Measurements from ENCODE around the gene HBB.

Gene HBB

DNA sequence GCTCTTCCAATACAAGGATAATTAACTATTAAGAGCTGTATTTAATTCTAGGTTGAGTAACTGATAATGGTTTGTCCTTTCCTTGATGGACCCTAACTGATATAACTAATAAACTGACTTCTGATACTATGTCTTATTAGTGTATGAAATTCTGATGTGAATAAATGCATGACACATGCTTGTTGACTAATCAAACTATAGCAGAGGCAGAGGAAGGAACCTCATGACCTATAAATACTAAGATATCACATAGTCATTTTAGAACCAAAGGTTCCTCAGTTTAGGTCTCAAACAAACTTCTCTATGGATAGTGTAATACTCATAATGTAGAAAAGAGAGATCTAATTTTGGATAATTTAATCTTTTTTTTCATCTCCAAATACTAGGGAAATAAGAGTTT, 12.2 kb upstream of the HBB start:
- TF ChIP-seq, protein P1, sequence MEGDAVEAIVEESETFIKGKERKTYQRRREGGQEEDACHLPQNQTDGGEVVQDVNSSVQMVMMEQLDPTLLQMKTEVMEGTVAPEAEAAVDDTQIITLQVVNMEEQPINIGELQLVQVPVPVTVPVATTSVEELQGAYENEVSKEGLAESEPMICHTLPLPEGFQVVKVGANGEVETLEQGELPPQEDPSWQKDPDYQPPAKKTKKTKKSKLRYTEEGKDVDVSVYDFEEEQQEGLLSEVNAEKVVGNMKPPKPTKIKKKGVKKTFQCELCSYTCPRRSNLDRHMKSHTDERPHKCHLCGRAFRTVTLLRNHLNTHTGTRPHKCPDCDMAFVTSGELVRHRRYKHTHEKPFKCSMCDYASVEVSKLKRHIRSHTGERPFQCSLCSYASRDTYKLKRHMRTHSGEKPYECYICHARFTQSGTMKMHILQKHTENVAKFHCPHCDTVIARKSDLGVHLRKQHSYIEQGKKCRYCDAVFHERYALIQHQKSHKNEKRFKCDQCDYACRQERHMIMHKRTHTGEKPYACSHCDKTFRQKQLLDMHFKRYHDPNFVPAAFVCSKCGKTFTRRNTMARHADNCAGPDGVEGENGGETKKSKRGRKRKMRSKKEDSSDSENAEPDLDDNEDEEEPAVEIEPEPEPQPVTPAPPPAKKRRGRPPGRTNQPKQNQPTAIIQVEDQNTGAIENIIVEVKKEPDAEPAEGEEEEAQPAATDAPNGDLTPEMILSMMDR (conservative IDR thresholded peaks at IDR 0.05; ENCODE audit: low read depth, low read length), result no peak
- H3K4me3 ChIP-seq (ENCODE audit: low read length), result no peak overlapping the region
- no peak for DNase-seq (ENCODE audit: low read depth)

- TF ChIP-seq, protein P1 (conservative IDR thresholded peaks at IDR 0.05; ENCODE audit: low read depth, low read length), result no peak
- no peak overlapping the region for H3K4me3 ChIP-seq (ENCODE audit: low read length)
- no peak for DNase-seq (ENCODE audit: low read depth)
These were observed 11.6 kb upstream of the HBB start for GRCh38 chr11:5238486-5238885.

DNA sequence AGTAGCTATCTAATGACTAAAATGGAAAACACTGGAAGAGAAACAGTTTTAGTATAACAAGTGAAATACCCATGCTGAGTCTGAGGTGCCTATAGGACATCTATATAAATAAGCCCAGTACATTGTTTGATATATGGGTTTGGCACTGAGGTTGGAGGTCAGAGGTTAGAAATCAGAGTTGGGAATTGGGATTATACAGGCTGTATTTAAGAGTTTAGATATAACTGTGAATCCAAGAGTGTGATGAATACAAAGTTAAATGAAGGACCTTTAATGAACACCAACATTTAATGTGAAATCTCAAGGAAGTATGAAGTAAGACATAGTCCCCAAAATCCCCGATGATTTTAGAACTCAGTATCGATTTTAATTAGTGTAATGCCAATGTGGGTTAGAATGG, 10.5 kb upstream of the HBB start:
- TF ChIP-seq, protein P1 (conservative IDR thresholded peaks at IDR 0.05; ENCODE audit: low read depth, low read length), result no peak
- DNase-seq (ENCODE audit: low read depth), result no peak
- H3K4me3 ChIP-seq (ENCODE audit: low read length), result no peak overlapping the region

GRCh38 chr11:5235364-5236095, 8.7 kb upstream of the HBB start:
- no peak overlapping the region for H3K4me3 ChIP-seq (ENCODE audit: low read length)
- no peak for DNase-seq (ENCODE audit: low read depth)
- TF ChIP-seq, protein P1 (conservative IDR thresholded peaks at IDR 0.05; ENCODE audit: low read depth, low read length), result no peak

- DNase-seq (ENCODE audit: low read depth), result no peak
- no peak within 1 kb of the TSS for H3K4me3 ChIP-seq (ENCODE audit: low read length)
- TF ChIP-seq, protein P1 (conservative IDR thresholded peaks at IDR 0.05; ENCODE audit: low read depth, low read length), result no peak
These were observed 7.5 kb upstream of the HBB start, which contains the start of gene HBD for GRCh38 chr11:5234381-5234834. Gene HBD, minus strand, starts transcription at chr11:5234483. Its CDS starts 50 bp downstream, at chr11:5234433.

- DNase-seq (ENCODE audit: low read depth), result no peak
- TF ChIP-seq, protein P1 (conservative IDR thresholded peaks at IDR 0.05; ENCODE audit: low read depth, low read length), result no peak
- H3K4me3 ChIP-seq (ENCODE audit: low read length), result no peak overlapping the region
These were observed 6.4 kb upstream of the HBB start for GRCh38 chr11:5233307-5233706.

DNA sequence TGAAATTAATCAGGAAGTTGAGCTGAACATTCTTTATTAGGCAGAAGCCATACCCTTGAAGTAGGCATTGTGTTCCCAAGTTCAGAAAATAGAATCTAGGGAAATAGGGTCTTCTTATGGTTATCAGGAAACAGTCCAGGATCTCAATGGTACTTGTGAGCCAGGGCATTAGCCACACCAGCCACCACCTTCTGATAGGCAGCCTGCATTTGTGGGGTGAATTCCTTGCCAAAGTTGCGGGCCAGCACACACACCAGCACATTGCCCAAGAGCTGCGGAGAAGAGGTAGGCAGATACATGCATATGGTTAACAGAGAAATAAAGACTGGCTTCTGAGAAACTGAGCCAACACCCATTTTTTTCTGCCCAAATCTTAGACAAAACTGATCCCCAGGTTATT, 6.0 kb upstream of the HBB start:
- DNase-seq (ENCODE audit: low read depth), result no peak
- TF ChIP-seq, protein P1 (conservative IDR thresholded peaks at IDR 0.05; ENCODE audit: low read depth, low read length), result no peak
- H3K4me3 ChIP-seq (ENCODE audit: low read length), result no peak overlapping the region

All from retinal pigment epithelial cell (primary cell).